Stomach (tissue), 4 donors: ENCODE data around the gene DISP3.

Experiments used
- CTCF ChIP-seq, 7 experiments: fragments of 450-650 bp in 4 of 7; fragments of 200-600 bp in 3 of 7; sonication (generic) in 3 of 7; IDR thresholded peaks; one replicate each; pipeline ENCODE4 v1.5.1; 2016 to 2019; ENCODE audit warnings: antibody characterized with exemption in 7 of 7, control low read depth in 2 of 7, mild to moderate bottlenecking in 1 of 7
- POLR2A ChIP-seq, 4 donors: fragments of 450-650 bp; IDR thresholded peaks; one replicate each; pipeline ENCODE4 v1.6.1; 2016; ENCODE audit warnings: antibody characterized with exemption in 4 of 4, control low read depth in 2 of 4, mild to moderate bottlenecking in 1 of 4, moderate library complexity in 1 of 4

- no peak for TF ChIP-seq CTCF (IDR thresholded peaks at IDR 0.05)
- no peak for TF ChIP-seq POLR2A (IDR thresholded peaks at IDR 0.05)
Observed at GRCh38 chr1:11449100-11449403, 29.9 kb upstream of the DISP3 start.
